Mucosa of rectum (tissue), 2 donors: ENCODE results near the gene ZNF530.

ENCODE experiments used
- H3K27ac ChIP-seq, 2 donors: one replicate each; pipeline ENCODE4 v1.7.0; 2013; ENCODE audit warnings: inconsistent platforms in 2 of 2, low read depth in 2 of 2, low read length in 2 of 2
- H3K27me3 ChIP-seq, 2 donors: one replicate each; pipeline ENCODE4 v1.7.0; 2013; ENCODE audit warnings: low read length in 2 of 2; ENCODE audit not compliant: control insufficient read depth in 2 of 2, insufficient read depth in 2 of 2
- H3K36me3 ChIP-seq, 2 donors: one replicate each; pipeline ENCODE4 v1.7.0; 2013; ENCODE audit warnings: low read length in 2 of 2; ENCODE audit not compliant: control insufficient read depth in 2 of 2, insufficient read depth in 2 of 2
- H3K4me1 ChIP-seq, 2 donors: one replicate each; pipeline ENCODE4 v1.7.0; 2013; ENCODE audit warnings: low read length in 2 of 2, mild to moderate bottlenecking in 1 of 2; ENCODE audit not compliant: control insufficient read depth in 2 of 2, insufficient read depth in 2 of 2
- H3K4me3 ChIP-seq, 2 donors: one replicate each; pipeline ENCODE4 v1.7.0; 2013; ENCODE audit warnings: low read length in 2 of 2
- H3K9ac ChIP-seq, 2 donors: one replicate each; pipeline ENCODE4 v1.7.0; 2013; ENCODE audit warnings: low read length in 2 of 2, low read depth in 1 of 2, mild to moderate bottlenecking in 1 of 2
- H3K9me3 ChIP-seq, 2 donors: one replicate each; pipeline ENCODE4 v1.7.0; 2013; ENCODE audit warnings: low read length in 2 of 2; ENCODE audit not compliant: control insufficient read depth in 2 of 2
- donor health status: healthy.
- donor health status: Normal muscosa, but diverticular disease.

Gene ZNF530

DNA sequence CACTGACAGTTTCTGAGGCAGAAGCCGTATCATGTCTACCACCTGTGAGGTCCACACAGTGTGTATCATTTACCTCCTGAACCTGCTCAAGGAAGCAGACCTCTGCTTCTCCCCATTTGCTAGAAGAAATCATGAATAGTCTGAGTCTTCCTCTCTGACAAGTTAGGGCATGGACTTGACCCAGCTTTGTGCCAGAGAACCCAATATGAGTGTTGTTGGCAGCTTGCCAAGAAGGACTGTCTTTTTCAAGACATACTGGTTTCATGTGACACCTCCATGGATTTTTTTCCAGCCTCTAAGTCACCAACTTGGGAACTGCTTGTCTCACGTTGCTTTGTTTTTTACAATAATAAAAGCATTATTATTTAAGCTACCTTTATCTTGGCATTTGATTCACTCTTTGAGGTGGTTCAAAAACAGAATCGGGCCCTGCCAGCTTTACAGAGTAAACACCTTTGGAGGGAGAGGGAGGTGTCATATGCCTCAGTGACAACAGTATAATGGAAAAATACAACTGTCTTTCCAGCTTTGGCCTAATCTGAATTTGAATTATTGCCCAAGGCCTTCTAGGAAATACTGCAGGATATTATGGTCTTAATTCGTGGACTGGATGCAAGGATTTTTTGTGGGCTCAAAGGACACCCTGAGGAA is 42.8 kb downstream of the ZNF530 start:
- H3K4me3 ChIP-seq = peak overlapping the region in 1 of 2 donors; percentile 31
- no peaks in the 10 kb centered on the region for H3K4me1 ChIP-seq
- peaks cover 38 to 40% of the 10 kb centered on the region in 2 donors for H3K9me3 ChIP-seq
- H3K27me3 ChIP-seq = no peaks in the 10 kb centered on the region
- no peak overlapping the region for H3K27ac ChIP-seq
- no peak overlapping the region for H3K9ac ChIP-seq
- peaks cover 39 to 49% of the 10 kb centered on the region in 2 donors for H3K36me3 ChIP-seq

DNA sequence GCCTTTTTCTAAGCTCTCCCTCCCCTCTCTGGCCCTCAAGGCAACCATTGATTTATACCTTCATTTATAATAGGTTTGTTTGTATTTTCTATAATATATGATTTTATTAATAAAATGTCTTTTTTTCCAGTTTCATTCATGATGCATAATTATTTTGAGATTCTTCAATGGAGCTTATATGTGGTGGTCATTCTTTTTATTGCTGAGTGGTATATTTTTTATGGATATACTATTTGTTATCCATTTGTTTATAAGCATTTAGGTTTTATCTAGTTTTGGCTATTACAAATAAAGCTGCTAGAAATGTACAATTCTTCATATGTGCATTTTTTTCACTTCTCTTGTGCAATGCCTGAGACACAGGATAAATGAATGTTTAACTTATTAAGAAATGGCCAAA is 44.0 kb downstream of the ZNF530 start:
- Histone ChIP-seq H3K9ac (no peak overlapping the region), H3K9me3 (peaks cover 34 to 37% of the 10 kb centered on the region in 2 donors), H3K36me3 (peaks cover 33 to 44% of the 10 kb centered on the region in 2 donors), H3K27me3 (no peaks in the 10 kb centered on the region), H3K27ac (no peak overlapping the region), H3K4me1 (no peaks in the 10 kb centered on the region), H3K4me3 (no peak overlapping the region)

GRCh38 chr19:57648331-57649003 is 48.8 kb downstream of the ZNF530 start:
- H3K9ac ChIP-seq = no peak overlapping the region
- H3K27ac ChIP-seq = no peak overlapping the region
- no peaks in the 10 kb centered on the region for H3K27me3 ChIP-seq
- peaks cover 0 to under 1% of the 10 kb centered on the region in 2 donors for H3K36me3 ChIP-seq
- no peak overlapping the region for H3K4me3 ChIP-seq
- peaks cover under 1 to 3% of the 10 kb centered on the region in 2 donors for H3K9me3 ChIP-seq
- H3K4me1 ChIP-seq = no peaks in the 10 kb centered on the region

DNA sequence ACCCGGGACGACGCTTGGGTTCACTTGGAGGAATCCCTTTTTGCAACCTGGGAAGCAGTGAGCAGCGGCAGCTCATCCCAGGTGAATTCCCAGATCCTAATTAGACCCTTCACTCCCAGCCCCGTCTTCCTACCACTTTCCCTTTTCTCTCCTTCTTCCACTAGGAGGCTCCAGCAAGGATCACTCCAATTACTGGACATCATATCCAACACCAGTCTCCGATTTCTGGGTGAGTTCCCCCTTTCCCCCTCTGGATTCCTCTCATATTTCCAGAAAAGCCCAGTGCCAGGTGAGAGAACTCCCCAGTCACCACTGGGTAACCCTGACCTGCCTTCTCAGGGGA is 51.9 kb downstream of the ZNF530 start:
- H3K27me3 ChIP-seq = no peaks in the 10 kb centered on the region
- no peaks in the 10 kb centered on the region for H3K36me3 ChIP-seq
- no peak overlapping the region for H3K27ac ChIP-seq
- H3K4me3 ChIP-seq = no peak overlapping the region
- H3K9me3 ChIP-seq = peaks cover 0 to 3% of the 10 kb centered on the region in 2 donors
- no peaks in the 10 kb centered on the region for H3K4me1 ChIP-seq
- no peak overlapping the region for H3K9ac ChIP-seq

- Histone ChIP-seq H3K4me3 (no peak overlapping the region), H3K27ac (no peak overlapping the region), H3K36me3 (no peaks in the 10 kb centered on the region), H3K4me1 (no peaks in the 10 kb centered on the region), H3K9ac (no peak overlapping the region), H3K27me3 (no peaks in the 10 kb centered on the region), H3K9me3 (no peaks in the 10 kb centered on the region)
These were observed 54.0 kb downstream of the ZNF530 start for GRCh38 chr19:57653689-57654088.

- no peaks in the 10 kb centered on the region for H3K9me3 ChIP-seq
- no peak overlapping the region for H3K4me3 ChIP-seq
- H3K36me3 ChIP-seq = no peaks in the 10 kb centered on the region
- H3K27ac ChIP-seq = no peak overlapping the region
- no peaks in the 10 kb centered on the region for H3K27me3 ChIP-seq
- H3K4me1 ChIP-seq = no peaks in the 10 kb centered on the region
- no peak overlapping the region for H3K9ac ChIP-seq
These were observed 55.8 kb downstream of the ZNF530 start for GRCh38 chr19:57655443-57655842.

DNA sequence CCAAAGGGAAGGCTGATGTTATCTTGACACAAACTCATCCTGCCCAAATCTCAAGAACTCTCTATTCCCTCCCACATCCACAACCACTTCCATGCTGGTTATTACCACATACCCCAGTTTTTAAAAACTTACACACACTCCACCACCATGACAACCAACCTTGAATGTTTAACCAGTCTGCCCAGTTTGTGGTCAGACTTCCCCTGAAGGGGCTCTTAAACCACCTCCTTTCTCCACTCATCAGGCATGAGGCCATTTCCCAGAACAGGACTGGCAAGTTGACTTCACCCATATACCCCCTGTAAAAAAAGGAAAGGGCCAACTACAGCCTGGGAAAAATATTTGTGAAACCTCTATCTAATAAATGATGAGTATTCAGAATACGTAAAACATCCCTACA is 56.7 kb downstream of the ZNF530 start:
- Histone ChIP-seq H3K9ac (no peak overlapping the region), H3K4me1 (no peaks in the 10 kb centered on the region), H3K4me3 (no peak overlapping the region), H3K27ac (no peak overlapping the region), H3K9me3 (no peaks in the 10 kb centered on the region), H3K27me3 (no peaks in the 10 kb centered on the region), H3K36me3 (no peaks in the 10 kb centered on the region)
